8988T (cell line): ENCODE data around the gene L2HGDH.
"Not testable (repeated sequence)": the region's sequence is repeated elsewhere in the genome, so short reads cannot be mapped to it uniquely, and the experiment has no call there.

ENCODE experiments used
- DNase-seq: peaks from one replicate; pipeline ENCODE4 v3.0.0; 2011

L2HGDH gene

GRCh38 chr14:50338587-50338986 lies 26.6 kb upstream of the L2HGDH start:
- DNase-seq: no peak

GRCh38 chr14:50335989-50336824 lies 24.2 kb upstream of the L2HGDH start:
- DNase-seq: no peak

- DNase-seq: no peak
Measured at GRCh38 chr14:50335389-50335788, 23.4 kb upstream of the L2HGDH start.

GRCh38 chr14:50334211-50334610 lies 22.2 kb upstream of the L2HGDH start:
- DNase-seq: no peak

- DNase-seq: no peak
Measured at GRCh38 chr14:50333014-50333509, 21.0 kb upstream of the L2HGDH start.

- DNase-seq: no peak
Measured at GRCh38 chr14:50331596-50331995, 19.6 kb upstream of the L2HGDH start.

DNA sequence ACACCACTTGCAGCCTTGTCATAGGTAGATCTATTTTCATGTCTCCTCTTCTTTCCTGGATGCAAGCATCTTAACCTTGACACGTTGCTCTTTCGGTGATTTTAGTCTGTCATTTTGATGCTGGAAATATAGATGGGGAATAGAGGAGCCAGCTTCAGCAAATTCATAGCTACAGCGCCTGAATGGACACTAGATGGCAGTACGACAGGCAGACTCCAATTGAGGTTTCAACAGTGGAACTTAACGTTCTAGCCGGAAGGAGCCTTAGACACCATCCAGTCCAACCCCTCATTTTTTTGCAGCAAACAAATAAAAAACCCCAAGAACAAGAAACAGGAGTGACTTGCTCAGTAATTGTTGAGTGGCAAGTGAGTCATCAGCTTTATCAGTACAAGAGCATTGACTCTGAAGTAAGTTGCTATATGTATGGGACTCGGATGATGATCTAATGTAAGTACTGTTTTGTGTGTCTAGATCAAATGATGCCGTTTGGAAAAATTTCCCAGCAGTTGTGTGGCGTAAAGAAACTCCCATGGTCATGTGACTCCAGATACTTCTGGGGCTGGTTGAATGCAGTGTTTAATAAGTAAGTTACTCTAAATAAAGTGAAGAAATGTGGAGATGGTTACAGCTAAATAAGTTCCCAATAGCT lies 9.1 kb upstream of the L2HGDH start:
- no peak for DNase-seq

- no peak for DNase-seq
Measured at GRCh38 chr14:50320283-50320682, 8.3 kb upstream of the L2HGDH start.

DNA sequence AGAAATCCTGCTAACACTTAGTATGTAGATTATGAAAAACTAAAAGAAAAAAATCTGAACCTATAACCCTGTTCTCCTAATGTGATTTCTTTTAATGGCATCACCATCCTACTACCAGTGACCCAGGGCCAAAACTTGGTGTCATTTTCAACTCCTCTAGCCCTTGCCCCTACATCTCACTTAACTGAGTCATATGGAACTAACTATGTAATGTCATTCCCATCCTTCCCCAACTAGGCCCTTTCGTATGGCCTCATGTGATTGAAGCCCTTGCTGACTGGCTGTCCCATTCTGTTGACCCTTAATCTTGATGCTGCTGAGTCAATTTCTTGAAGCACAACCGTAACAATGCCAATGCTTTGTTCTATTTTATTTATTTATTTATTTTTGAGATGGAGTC lies 7.7 kb upstream of the L2HGDH start:
- no peak for DNase-seq

DNA sequence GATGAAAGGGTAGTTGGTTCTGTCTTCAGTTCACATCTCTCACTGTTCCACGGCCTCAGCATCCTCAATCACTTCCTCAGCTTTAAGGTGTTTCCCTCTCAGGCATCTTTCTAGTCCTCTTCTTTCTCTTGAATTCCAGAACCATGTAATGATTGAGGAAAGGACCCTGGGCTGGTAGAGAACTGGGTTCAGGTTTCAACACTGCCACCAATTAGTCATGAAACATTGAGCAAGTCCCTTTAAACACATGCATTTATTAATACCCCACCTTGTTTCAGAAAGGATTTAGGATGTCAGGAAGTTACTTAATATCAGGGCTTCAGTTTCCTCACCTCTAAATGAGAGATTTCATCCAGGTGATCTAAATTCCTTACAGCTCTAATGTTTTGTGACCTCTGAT lies 7.3 kb upstream of the L2HGDH start:
- no peak for DNase-seq

- DNase-seq: no peak
Measured at GRCh38 chr14:50318031-50318626, 6.1 kb upstream of the L2HGDH start.

GRCh38 chr14:50314098-50314497 lies 2.1 kb upstream of the L2HGDH start:
- DNase-seq: not testable (repeated sequence)

GRCh38 chr14:50312734-50313054 lies 665 bp upstream of the L2HGDH start:
- no peak for DNase-seq

DNA sequence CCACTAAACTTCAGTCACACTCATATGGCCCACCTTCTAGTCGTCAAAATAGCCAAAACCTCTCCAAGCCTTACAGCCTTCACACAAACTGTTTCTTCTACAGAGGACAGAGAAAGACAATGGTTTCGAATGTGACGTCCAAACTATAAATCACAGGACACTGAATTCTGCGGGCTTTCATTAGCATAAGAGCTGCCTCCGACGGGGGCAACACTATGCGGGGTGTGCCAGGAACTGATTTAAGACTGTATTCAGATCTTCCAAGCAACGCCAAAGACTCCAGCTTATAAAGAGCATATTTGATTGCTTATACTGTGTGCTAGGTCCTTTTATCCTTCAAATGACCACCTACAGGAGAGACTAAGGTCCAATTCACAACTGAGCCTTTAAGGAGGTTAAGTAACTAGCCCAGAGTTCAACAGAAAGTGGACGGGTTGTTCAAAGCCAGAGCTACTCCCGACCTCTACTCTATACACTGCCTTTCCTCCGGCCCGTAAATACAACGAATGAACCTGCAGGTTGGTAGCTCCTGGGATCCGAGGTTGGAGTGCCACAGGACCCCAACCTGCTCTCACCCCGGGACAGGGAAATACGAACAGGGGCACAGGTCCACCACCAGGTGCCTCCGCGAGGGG lies 575 bp downstream of the L2HGDH start:
- peak; percentile 67 for DNase-seq

DNA sequence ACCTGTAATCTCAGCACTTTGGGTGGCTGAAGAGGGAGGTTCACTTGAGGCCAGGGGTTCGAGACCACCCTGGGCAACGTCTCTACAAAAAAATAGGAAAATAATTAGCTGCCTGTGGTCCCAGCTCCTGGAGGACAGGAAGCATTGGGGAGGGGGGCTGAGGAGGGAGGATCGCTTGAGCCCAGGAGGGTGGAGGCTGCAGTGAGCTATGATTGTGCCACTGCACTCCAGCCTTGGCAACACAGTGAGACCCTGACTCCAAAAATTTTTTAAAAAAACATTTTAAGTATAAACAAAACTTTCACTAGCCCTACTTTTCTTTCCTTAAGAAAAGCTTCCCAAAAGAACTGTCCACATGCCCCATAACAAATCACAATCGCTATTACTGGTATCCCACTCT lies 1.6 kb downstream of the L2HGDH start:
- DNase-seq: no peak

DNA sequence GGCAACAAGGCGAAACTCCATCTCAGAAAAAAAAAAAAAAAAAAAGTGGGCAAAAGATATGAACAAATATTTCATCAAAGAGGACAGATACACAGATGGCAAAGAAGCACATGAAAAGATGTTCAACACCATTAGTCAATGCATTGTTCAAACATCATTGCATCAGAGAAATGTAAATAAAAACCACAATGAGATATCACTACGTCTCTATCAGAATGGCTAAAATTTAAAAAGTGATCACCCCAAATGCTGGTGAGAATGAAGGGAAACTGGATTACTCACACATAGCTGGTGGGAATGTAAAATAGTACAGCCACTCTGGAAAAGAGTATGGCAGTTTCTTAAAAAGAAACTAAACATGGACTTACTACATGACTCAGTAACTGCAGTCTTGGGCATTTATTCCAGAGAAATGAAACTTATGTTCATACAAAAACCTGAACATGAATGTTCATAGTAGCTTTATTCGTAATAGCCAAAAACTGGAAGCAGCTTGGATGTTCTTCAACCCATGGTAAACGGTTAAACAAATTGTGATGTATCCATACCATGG lies 3.6 kb downstream of the L2HGDH start:
- no peak for DNase-seq

DNA sequence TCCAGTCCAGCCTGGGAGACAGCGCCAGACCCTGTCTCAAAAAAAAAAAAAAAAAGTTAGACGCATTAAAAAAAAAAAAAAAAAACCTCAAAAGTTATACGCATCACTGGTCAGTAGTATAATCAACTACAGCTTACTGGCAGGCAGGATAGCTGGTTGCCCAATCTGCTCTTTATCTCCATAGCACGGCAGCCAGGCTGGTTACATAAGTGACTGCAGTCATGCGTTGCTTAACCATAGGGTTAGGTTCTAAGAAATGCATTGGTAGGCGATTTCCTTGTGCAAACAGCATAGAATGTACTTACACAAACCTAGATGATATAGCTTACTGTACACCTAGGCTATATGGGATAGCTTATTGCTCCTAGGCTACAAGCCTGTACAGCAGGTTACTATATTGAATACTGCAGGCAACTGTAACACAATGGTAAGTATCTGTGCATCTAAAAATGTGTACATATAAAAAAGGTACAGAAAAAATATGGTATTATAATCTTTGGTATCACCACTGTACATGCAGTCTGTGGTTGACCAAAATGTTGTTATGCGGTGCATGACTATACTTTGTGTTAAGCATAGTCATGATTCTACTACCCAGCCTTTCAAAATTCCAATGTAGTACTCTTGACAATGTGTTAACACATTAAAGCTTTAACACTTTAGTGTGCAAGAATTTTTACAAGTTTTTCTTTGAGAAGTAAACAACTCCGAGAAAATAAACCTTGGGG lies 8.1 kb downstream of the L2HGDH start:
- DNase-seq: no peak

DNA sequence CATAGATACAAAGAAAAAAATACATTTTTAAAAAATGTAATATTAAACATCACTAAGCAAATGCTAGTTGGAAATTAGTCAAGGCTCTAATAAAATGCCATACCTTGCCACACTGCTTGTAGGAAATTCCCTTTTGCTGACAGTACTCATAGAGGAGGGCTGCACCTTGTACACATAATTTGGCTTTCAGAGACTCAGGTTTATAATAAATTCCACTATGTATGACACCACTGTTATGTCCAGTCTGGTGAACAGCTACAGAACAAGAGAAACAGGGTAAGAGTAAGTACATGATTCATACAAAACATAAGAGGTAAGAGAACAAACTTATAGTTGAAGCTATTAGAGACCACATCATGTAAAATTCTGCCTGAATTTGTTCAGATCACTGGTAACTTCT lies 10.1 kb downstream of the L2HGDH start:
- DNase-seq: no peak

DNA sequence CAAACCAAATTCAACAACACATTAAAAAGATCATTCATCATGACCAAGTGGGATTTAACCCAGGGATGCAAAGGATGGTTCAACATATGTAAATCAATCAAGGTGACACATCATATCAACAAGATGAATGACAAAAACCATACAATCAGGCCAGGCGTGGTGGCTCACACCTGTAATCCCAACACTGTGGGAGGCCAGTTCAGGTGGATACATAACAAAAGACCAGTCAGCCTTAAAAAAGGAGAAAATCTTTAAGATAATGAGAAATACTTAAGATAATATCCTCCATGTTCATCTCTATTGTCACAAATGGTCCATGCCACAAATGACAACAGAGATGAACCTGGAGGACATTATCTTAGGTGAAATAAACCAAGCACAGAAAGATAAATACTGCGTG lies 12.4 kb downstream of the L2HGDH start:
- DNase-seq: no peak

DNA sequence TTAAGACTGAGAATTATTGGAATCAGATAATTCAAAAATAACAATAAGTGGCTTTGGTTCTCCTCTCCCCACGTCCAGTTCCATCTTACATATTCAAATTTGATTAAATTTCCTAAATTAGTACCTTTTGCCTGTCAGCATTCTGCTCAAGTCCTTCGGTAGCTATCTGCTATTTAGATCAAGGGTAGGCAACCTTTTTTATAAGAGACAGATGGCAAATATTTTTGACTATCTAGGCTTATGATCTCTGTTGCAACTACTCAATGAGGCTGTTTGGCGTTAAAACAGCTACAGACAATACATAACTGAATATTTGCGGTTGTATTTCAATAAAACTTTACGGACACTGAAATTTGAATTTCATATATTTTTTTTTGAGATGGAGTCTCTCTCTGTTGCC lies 21.7 kb downstream of the L2HGDH start:
- DNase-seq: no peak

DNA sequence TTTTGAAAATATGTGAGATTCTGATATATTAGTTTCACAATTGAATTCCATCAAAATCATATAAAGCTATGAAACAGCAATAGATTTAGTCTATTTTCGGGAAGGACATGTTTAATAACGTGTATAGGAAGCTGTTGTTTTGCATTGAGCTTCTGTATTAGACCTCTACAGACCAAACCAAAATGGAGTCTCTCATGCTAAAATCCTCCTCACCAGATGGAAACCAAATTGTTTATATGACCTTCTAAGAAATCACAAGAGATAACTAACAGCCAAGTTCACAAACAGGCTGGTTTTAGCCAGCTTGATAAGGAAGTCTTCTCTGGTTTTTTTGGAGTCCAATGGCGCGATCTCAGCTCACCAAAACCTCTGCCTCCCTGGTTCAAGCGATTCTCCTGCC lies 23.9 kb downstream of the L2HGDH start:
- DNase-seq: no peak

GRCh38 chr14:50285861-50286260 lies 26.2 kb downstream of the L2HGDH start:
- DNase-seq: no peak

DNA sequence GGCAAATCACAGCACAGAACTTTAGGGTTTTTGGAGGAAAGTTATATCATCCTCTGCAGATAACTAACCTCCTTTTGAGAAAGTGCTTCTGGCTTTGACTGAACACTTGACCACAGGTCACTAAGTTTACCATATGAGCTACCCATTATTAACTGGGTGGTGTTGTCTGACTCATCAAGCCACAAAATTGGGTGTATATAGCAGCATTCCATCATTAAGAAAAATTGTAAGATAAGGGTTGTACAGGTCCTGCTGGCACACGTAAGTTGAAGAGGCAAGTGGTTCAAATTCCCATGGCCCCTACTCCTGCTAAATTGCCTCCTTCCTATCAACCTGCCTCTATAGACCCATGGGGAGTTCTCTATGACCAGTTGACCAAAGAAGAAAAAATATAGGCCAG lies 39.5 kb downstream of the L2HGDH start:
- DNase-seq: no peak
